SK-N-SH (cell line): Measurements from ENCODE around the gene SFMBT2. TPM values are rescaled to one million over a fixed set of nuclear protein-coding genes. Genes with fewer than 3 reads are reported as not detected.

Source experiments
- CTCF ChIA-PET: fragments of 300-600, 350-600 bp; formaldehyde crosslinking; extraction: SDS; loops from one replicate; lab custom pipeline; 2021; lab: Yijun Ruan, JAX
- POLR2A ChIA-PET: fragments of 350-600 bp; sonication (Branson Sonifier 250); formaldehyde crosslinking; extraction: SDS; loops from one replicate; lab custom pipeline; 2020; ENCODE audit warnings: antibody characterized with exemption, inconsistent platforms; lab: Yijun Ruan, JAX
- DNase-seq: peaks from one replicate; pipeline ENCODE4 v3.0.0; 2012
- H2AFZ ChIP-seq: fragments of 200-600 bp; sonication (generic); 2 replicates; pipeline ENCODE4 v1.8.1; 2016; ENCODE audit warnings: antibody characterized with exemption, mild to moderate bottlenecking, low read depth
- H3F3A ChIP-seq: fragments of 200-600 bp; sonication (generic); replicated peaks from 2 replicates; pipeline ENCODE3; 2016; ENCODE audit warnings: antibody characterized with exemption, mild to moderate bottlenecking; ENCODE audit not compliant: insufficient read depth
- H3K27ac ChIP-seq, 2 experiments: fragments of 200-500 bp in 1 of 2; fragments of 200-600 bp in 1 of 2; sonication (Bioruptor generic) in 1 of 2; sonication (generic), shearing (Covaris generic) in 1 of 2; 2 replicates each; pipeline versions ENCODE4 v1.5.1 to v1.6.1; 2014 to 2016; ENCODE audit warnings: low read depth in 2 of 2, inconsistent platforms in 1 of 2, low read length in 1 of 2, mild to moderate bottlenecking in 1 of 2, mixed read lengths in 1 of 2
- H3K27me3 ChIP-seq: fragments of 200-600 bp; sonication (generic), shearing (Covaris generic); 2 replicates; pipeline ENCODE4 v1.6.1; 2016; ENCODE audit warnings: mixed run types; ENCODE audit not compliant: insufficient read depth
- H3K36me3 ChIP-seq, 2 experiments: fragments of 200-500 bp in 1 of 2; fragments of 200-600 bp in 1 of 2; sonication (Bioruptor generic) in 1 of 2; sonication (generic) in 1 of 2; replicated peaks in 1 of 2; 2 replicates each; pipeline versions ENCODE3 to v1.5.1; 2014 to 2016; ENCODE audit warnings: low read length in 1 of 2, mild to moderate bottlenecking in 1 of 2; ENCODE audit not compliant: insufficient read depth in 2 of 2, control insufficient read depth in 1 of 2
- H3K4me1 ChIP-seq, 2 experiments: fragments of 200-500 bp in 1 of 2; fragments of 200-600 bp in 1 of 2; sonication (Bioruptor generic) in 1 of 2; sonication (generic), shearing (Covaris generic) in 1 of 2; 2 replicates each; pipeline versions ENCODE4 v1.5.1 to v1.6.1; 2014 to 2016; ENCODE audit warnings: low read depth in 1 of 2, low read length in 1 of 2, mixed run types in 1 of 2; ENCODE audit not compliant: insufficient read depth in 2 of 2, control insufficient read depth in 1 of 2
- H3K4me2 ChIP-seq: fragments of 200-600 bp; sonication (generic), shearing (Covaris generic); 2 replicates; pipeline ENCODE4 v1.6.1; 2017; ENCODE audit warnings: mixed run types
- H3K4me3 ChIP-seq, 2 experiments: fragments of 200-500 bp in 1 of 2; fragments of 200-600 bp in 1 of 2; sonication (Bioruptor generic) in 1 of 2; sonication (generic), shearing (Covaris generic) in 1 of 2; 2 replicates each; pipeline versions ENCODE4 v1.5.1 to v1.8.1; 2014 to 2016; ENCODE audit warnings: low read depth in 2 of 2, inconsistent platforms in 1 of 2, low read length in 1 of 2, mild to moderate bottlenecking in 1 of 2, mixed read lengths in 1 of 2, moderate library complexity in 1 of 2
- H3K79me2 ChIP-seq: fragments of 200-600 bp; sonication (generic); 2 replicates; pipeline ENCODE4 v1.8.1; 2017; ENCODE audit warnings: mild to moderate bottlenecking; ENCODE audit not compliant: insufficient read depth
- H3K9ac ChIP-seq: fragments of 200-600 bp; sonication (generic); 2 replicates; pipeline ENCODE4 v1.6.1; 2017; ENCODE audit warnings: mixed run types
- H3K9me2 ChIP-seq: fragments of 200-600 bp; sonication (generic); 2 replicates; pipeline ENCODE4 v1.6.1; 2017; ENCODE audit warnings: mixed run types
- H3K9me3 ChIP-seq: fragments of 200-600 bp; sonication (generic); 2 replicates; pipeline ENCODE4 v1.6.1; 2017; ENCODE audit warnings: mixed run types, mild to moderate bottlenecking, moderate library complexity
- H4K20me1 ChIP-seq: fragments of 200-600 bp; sonication (generic); 2 replicates; pipeline ENCODE4 v1.6.1; 2017; ENCODE audit warnings: mild to moderate bottlenecking, mixed run types; ENCODE audit not compliant: insufficient read depth
- CHD2 ChIP-seq: fragments of 150-350 bp; IDR thresholded peaks from 2 replicates; pipeline ENCODE4 v1.6.1; 2018; ENCODE audit warnings: low read length; ENCODE audit not compliant: partially characterized antibody
- CTCF ChIP-seq: fragments of 200-600 bp; sonication (generic); IDR thresholded peaks from 2 replicates; pipeline ENCODE4 v1.6.1; 2017; ENCODE audit warnings: antibody characterized with exemption, mild to moderate bottlenecking, moderate library complexity
- ELF1 ChIP-seq: IDR thresholded peaks from 2 replicates; pipeline ENCODE4 v1.4.0; 2012
- EP300 ChIP-seq, 2 experiments: IDR thresholded peaks; 2 replicates each; pipeline versions ENCODE4 v1.4.0 to v1.6.1; 2012; ENCODE audit warnings: borderline replicate concordance in 1 of 2, low read depth in 1 of 2, low read length in 1 of 2
- FOSL2 ChIP-seq: IDR thresholded peaks from 2 replicates; pipeline ENCODE4 v1.4.0; 2012; ENCODE audit warnings: low read depth, mild to moderate bottlenecking, moderate library complexity, borderline replicate concordance
- FOXM1 ChIP-seq: IDR thresholded peaks from 2 replicates; pipeline ENCODE4 v1.4.0; 2012; ENCODE audit warnings: low read depth, mild to moderate bottlenecking
- GABPA ChIP-seq: IDR thresholded peaks from 2 replicates; pipeline ENCODE4 v1.4.0; 2012; ENCODE audit warnings: low read depth, mild to moderate bottlenecking
- JUND ChIP-seq: IDR thresholded peaks from 2 replicates; pipeline ENCODE4 v1.4.0; 2012
- MEF2A ChIP-seq: IDR thresholded peaks from 2 replicates; pipeline ENCODE4 v1.4.0; 2012; ENCODE audit warnings: low read depth, borderline replicate concordance
- NFIC ChIP-seq: IDR thresholded peaks from 2 replicates; pipeline ENCODE4 v1.4.0; 2012; ENCODE audit warnings: borderline replicate concordance
- NRF1 ChIP-seq: IDR thresholded peaks from 2 replicates; pipeline ENCODE4 v1.6.1; 2012; ENCODE audit warnings: low read depth, mild to moderate bottlenecking, low read length
- RAD21 ChIP-seq: IDR thresholded peaks from 2 replicates; pipeline ENCODE4 v1.6.1; 2012; ENCODE audit warnings: mild to moderate bottlenecking, low read length
- RXRA ChIP-seq: IDR thresholded peaks from 2 replicates; pipeline ENCODE4 v1.4.0; 2012; ENCODE audit warnings: low read depth, mild to moderate bottlenecking, borderline replicate concordance
- TAF1 ChIP-seq: IDR thresholded peaks from 2 replicates; pipeline ENCODE4 v1.6.1; 2012; ENCODE audit warnings: low read depth, mild to moderate bottlenecking, low read length, moderate library complexity, borderline replicate concordance
- USF1 ChIP-seq: IDR thresholded peaks from 2 replicates; pipeline ENCODE4 v1.4.0; 2012; ENCODE audit warnings: low read depth, borderline replicate concordance
- YY1 ChIP-seq: IDR thresholded peaks from 2 replicates; pipeline ENCODE4 v1.4.0; 2012; ENCODE audit warnings: low read depth, mild to moderate bottlenecking
- ZBTB33 ChIP-seq: IDR thresholded peaks from 2 replicates; pipeline ENCODE4 v1.4.0; 2012; ENCODE audit warnings: low read depth, borderline replicate concordance
- WGBS: methylation state at CpG from one replicate; pipeline ENCODE4 v1.1.6; 2017; ENCODE audit warnings: low lambda C conversion rate; 5-methylcytosine and 5-hydroxymethylcytosine counted together
- polyA plus RNA-seq, 3 experiments: library from polyadenylated mRNA; depleted of rRNA; stranded (reverse); fragments of >200 nt; gene quantifications; 2 replicates each; pipeline ENCODE4 v1.2.3, GENCODE V29; 2012
- TF ChIP-seq, protein P1 (sequence below): IDR thresholded peaks from 2 replicates; pipeline ENCODE4; 2012
- TF ChIP-seq, protein P2 (sequence below): IDR thresholded peaks from 2 replicates; pipeline ENCODE4 v1.4.0; 2012; ENCODE audit warnings: low read depth

Gene SFMBT2
- polyA plus RNA-seq, 1 of the 3 experiments (the other 2 are of a cell fraction), result 0.20 TPM

DNA sequence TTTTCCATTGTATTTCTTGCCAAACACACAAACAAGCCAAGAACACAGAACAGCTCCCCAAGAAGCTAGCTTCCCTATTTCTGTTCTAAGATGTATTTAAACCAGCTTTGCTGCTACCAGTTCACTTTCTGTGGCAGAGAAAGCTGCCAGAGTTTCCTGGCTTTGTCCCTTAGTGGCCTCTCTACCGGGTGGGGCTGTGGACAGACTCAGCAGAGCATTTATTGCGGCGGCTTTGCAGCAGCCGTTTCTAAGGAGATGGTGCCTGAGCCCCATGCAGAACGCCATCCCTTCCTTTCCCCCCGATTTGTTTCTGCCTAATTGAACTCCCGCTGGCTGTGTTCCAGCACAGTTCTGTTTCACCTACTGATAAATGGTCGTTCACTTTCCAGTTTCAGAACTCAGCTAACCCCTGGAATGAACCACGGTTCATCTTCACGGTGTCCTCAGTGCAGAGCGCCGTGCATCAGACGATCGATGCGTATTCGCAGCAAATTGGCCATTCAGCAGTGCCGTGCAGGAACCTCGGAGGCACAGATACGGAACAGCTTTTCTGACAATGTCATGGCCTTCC lies 33.8 kb upstream of the SFMBT2 start:
- Histone ChIP-seq H3K79me2 (no peaks in the 10 kb centered on the region), H4K20me1 (no peaks in the 10 kb centered on the region), H3K9ac (no peak overlapping the region), H2AFZ (no peak overlapping the region), H3K9me2 (no peaks in the 10 kb centered on the region), H3K4me1 (peaks cover 0 to 4% of the 10 kb centered on the region in 2 experiments; a peak in 1 of 4 replicates), H3K4me2 (no peak overlapping the region), H3F3A (no peaks in the 10 kb centered on the region), H3K4me3 (no peak overlapping the region; a peak in 1 of 4 replicates), H3K27ac (no peak overlapping the region), H3K27me3 (no peaks in the 10 kb centered on the region; the same call in 1 of the 2 replicates), H3K36me3 (no peaks in the 10 kb centered on the region), H3K9me3 (no peaks in the 10 kb centered on the region; the same call in 1 of the 2 replicates)
- 26% methylated on average over 19 of the region's 19 CpGs for WGBS
- TF ChIP-seq MEF2A, result no peak
- no peak for TF ChIP-seq ZBTB33
- no peak for TF ChIP-seq RXRA
- no peak for TF ChIP-seq CTCF
- TF ChIP-seq ELF1, result no peak
- TF ChIP-seq, protein P1, sequence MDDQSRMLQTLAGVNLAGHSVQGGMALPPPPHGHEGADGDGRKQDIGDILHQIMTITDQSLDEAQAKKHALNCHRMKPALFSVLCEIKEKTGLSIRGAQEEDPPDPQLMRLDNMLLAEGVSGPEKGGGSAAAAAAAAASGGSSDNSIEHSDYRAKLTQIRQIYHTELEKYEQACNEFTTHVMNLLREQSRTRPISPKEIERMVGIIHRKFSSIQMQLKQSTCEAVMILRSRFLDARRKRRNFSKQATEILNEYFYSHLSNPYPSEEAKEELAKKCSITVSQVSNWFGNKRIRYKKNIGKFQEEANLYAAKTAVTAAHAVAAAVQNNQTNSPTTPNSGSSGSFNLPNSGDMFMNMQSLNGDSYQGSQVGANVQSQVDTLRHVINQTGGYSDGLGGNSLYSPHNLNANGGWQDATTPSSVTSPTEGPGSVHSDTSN, result no peak
- no peak for TF ChIP-seq NRF1
- TF ChIP-seq EP300 (IDR thresholded peaks at IDR 0.05; ENCODE audit: borderline replicate concordance in 1 of 2, low read depth in 1 of 2, low read length in 1 of 2), result no peak
- TF ChIP-seq FOXM1, result no peak
- no peak for TF ChIP-seq CHD2
- TF ChIP-seq TAF1, result no peak
- TF ChIP-seq GABPA, result no peak
- no peak for TF ChIP-seq USF1
- TF ChIP-seq FOSL2, result no peak
- TF ChIP-seq JUND, result no peak
- TF ChIP-seq, protein P2, sequence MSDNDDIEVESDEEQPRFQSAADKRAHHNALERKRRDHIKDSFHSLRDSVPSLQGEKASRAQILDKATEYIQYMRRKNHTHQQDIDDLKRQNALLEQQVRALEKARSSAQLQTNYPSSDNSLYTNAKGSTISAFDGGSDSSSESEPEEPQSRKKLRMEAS, result no peak
- TF ChIP-seq YY1, result no peak
- no peak for TF ChIP-seq NFIC
- no peak for TF ChIP-seq RAD21
- CTCF ChIA-PET, result interaction anchor here (1.0 to 1.7 kb wide), 5 partner anchors 8 to 323 kb away, joined by 4 to 5 read pairs (median 4); no protein-coding TSS in a partner anchor
- DNase-seq, result peak; percentile 33
- POLR2A ChIA-PET, result no interaction called here
